GM21515 (cell line): ENCODE measurements around the gene TRAF2.

Experiments used
- ATAC-seq: cut with Tn5 transposase; IDR thresholded peaks from one replicate; pipeline ENCODE4 v1.9.1; 2021; ENCODE audit not compliant: unreplicated experiment

TRAF2 gene

GRCh38 chr9:136947028-136947891, 60.9 kb downstream of the TRAF2 start:
- no peak for ATAC-seq

GRCh38 chr9:136947955-136948510, 61.7 kb downstream of the TRAF2 start:
- no peak for ATAC-seq

GRCh38 chr9:136949239-136949816, 63.0 kb downstream of the TRAF2 start:
- no peak for ATAC-seq

- ATAC-seq, result no peak
Observed at GRCh38 chr9:136949817-136950655, 63.7 kb downstream of the TRAF2 start.

GRCh38 chr9:136950656-136951276, 64.5 kb downstream of the TRAF2 start:
- ATAC-seq, result no peak

GRCh38 chr9:136951541-136952320, 65.4 kb downstream of the TRAF2 start, which contains the start of gene LCN12:
Gene LCN12, plus strand, starts transcription at chr9:136952273. Its CDS starts 55 bp downstream, at chr9:136952328.
- ATAC-seq, result no peak

GRCh38 chr9:136952321-136952850, 66.1 kb downstream of the TRAF2 start:
- no peak for ATAC-seq

- ATAC-seq, result no peak
Observed at GRCh38 chr9:136952876-136953770, 66.8 kb downstream of the TRAF2 start.

GRCh38 chr9:136953771-136954269, 67.5 kb downstream of the TRAF2 start:
- no peak for ATAC-seq

GRCh38 chr9:136954270-136955083, 68.2 kb downstream of the TRAF2 start:
- ATAC-seq, result no peak

GRCh38 chr9:136955202-136955942, 69.1 kb downstream of the TRAF2 start:
- no peak for ATAC-seq

- no peak for ATAC-seq
Observed at GRCh38 chr9:136955943-136956335, 69.6 kb downstream of the TRAF2 start.

GRCh38 chr9:136956604-136957003, 70.3 kb downstream of the TRAF2 start:
- ATAC-seq, result no peak

GRCh38 chr9:136957461-136957860, 71.1 kb downstream of the TRAF2 start:
- ATAC-seq, result no peak

- no peak for ATAC-seq
Observed at GRCh38 chr9:136957901-136958300, 71.6 kb downstream of the TRAF2 start.

GRCh38 chr9:136958473-136958872, 72.2 kb downstream of the TRAF2 start:
- ATAC-seq, result no peak
